MM.1S (cell line): Measurements from ENCODE around the gene KBTBD13.

Experiments used
- CTCF ChIP-seq: fragments of 300-600 bp; sonication (generic); IDR thresholded peaks from 2 replicates; pipeline ENCODE4 v1.5.1; 2016; ENCODE audit warnings: antibody characterized with exemption, low read length, mixed read lengths
- EZH2 ChIP-seq: fragments of 300-600 bp; sonication (generic); optimal IDR thresholded peaks from 2 replicates; pipeline ENCODE3; 2017; ENCODE audit warnings: low read depth, mild to moderate bottlenecking, antibody characterized with exemption, low read length, mixed read lengths

GRCh38 chr15:65052956-65053355 is 23.6 kb upstream of the KBTBD13 start:
- TF ChIP-seq CTCF (no peak), EZH2 (no peak)
